ENCODE data around the gene SMURF1. TPM values are rescaled to one million over a fixed set of nuclear protein-coding genes. Genes with fewer than 3 reads are reported as not detected.

The SMURF1 gene
- total RNA-seq, 1 donor from 2014 or later: 24.5 TPM

- DNase-seq (ENCODE audit: low read depth, low spot score): no peak
- Mint-ChIP-seq H3K36me3 (ENCODE audit: low read depth) (peaks cover 19% of the 10 kb centered on the region), H3K27ac (ENCODE audit: unreplicated experiment) (no peak overlapping the region), H3K4me3 (no peak overlapping the region), H3K4me1 (peaks cover 42% of the 10 kb centered on the region), H3K27me3 (ENCODE audit: low read depth) (no peaks in the 10 kb centered on the region), H3K9me3 (peaks cover 8% of the 10 kb centered on the region)
- TF ChIP-seq, protein P1, sequence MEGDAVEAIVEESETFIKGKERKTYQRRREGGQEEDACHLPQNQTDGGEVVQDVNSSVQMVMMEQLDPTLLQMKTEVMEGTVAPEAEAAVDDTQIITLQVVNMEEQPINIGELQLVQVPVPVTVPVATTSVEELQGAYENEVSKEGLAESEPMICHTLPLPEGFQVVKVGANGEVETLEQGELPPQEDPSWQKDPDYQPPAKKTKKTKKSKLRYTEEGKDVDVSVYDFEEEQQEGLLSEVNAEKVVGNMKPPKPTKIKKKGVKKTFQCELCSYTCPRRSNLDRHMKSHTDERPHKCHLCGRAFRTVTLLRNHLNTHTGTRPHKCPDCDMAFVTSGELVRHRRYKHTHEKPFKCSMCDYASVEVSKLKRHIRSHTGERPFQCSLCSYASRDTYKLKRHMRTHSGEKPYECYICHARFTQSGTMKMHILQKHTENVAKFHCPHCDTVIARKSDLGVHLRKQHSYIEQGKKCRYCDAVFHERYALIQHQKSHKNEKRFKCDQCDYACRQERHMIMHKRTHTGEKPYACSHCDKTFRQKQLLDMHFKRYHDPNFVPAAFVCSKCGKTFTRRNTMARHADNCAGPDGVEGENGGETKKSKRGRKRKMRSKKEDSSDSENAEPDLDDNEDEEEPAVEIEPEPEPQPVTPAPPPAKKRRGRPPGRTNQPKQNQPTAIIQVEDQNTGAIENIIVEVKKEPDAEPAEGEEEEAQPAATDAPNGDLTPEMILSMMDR (conservative IDR thresholded peaks at IDR 0.05): no peak
Measured at GRCh38 chr7:99086944-99087343, 57.0 kb downstream of the SMURF1 start.

GRCh38 chr7:99086532-99086931 is 57.4 kb downstream of the SMURF1 start:
- H3K27ac Mint-ChIP-seq (ENCODE audit: unreplicated experiment): no peak overlapping the region
- no peak overlapping the region for H3K4me3 Mint-ChIP-seq
- TF ChIP-seq, protein P1 (conservative IDR thresholded peaks at IDR 0.05): no peak
- no peak for DNase-seq (ENCODE audit: low read depth, low spot score)
- H3K9me3 Mint-ChIP-seq: peaks cover 8% of the 10 kb centered on the region
- peaks cover 42% of the 10 kb centered on the region for H3K4me1 Mint-ChIP-seq
- H3K27me3 Mint-ChIP-seq (ENCODE audit: low read depth): no peaks in the 10 kb centered on the region
- H3K36me3 Mint-ChIP-seq (ENCODE audit: low read depth): peaks cover 19% of the 10 kb centered on the region

GRCh38 chr7:99083733-99084132 is 60.2 kb downstream of the SMURF1 start:
- peaks cover 8% of the 10 kb centered on the region for H3K9me3 Mint-ChIP-seq
- H3K27me3 Mint-ChIP-seq (ENCODE audit: low read depth): no peaks in the 10 kb centered on the region
- peaks cover 21% of the 10 kb centered on the region for H3K36me3 Mint-ChIP-seq (ENCODE audit: low read depth)
- TF ChIP-seq, protein P1 (conservative IDR thresholded peaks at IDR 0.05): no peak
- peaks cover 46% of the 10 kb centered on the region for H3K4me1 Mint-ChIP-seq
- no peak overlapping the region for H3K4me3 Mint-ChIP-seq
- no peak for DNase-seq (ENCODE audit: low read depth, low spot score)
- H3K27ac Mint-ChIP-seq (ENCODE audit: unreplicated experiment): no peak overlapping the region

DNA sequence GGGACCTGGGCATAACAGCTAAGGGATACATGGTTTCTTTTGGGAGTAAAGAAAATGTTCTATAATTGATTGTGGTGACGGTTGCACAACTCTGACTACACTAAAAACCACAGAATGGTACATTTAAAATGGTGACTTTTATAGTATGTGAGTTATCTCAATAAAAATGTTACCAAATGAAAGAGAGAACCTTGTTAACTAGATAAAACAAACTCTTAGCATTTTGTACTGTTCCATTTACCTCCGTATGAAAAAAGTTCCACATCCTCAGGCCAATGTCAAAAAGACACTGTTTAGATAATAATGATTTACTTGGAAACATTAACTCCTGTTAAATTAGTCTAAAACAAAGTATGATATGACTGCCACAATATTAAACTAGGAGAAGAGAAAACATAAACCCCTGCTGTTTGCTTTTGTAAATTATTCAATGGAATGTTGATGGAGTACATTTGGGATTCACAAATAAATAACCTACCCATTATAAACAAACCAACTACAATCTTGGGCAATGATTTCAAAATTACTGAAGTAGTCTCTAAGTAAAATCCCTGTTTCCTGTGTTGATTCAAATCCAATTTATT is 60.7 kb downstream of the SMURF1 start:
- Mint-ChIP-seq H3K27ac (ENCODE audit: unreplicated experiment) (no peak overlapping the region), H3K4me3 (no peak overlapping the region), H3K9me3 (peaks cover 8% of the 10 kb centered on the region), H3K36me3 (ENCODE audit: low read depth) (peaks cover 18% of the 10 kb centered on the region), H3K27me3 (ENCODE audit: low read depth) (no peaks in the 10 kb centered on the region), H3K4me1 (peaks cover 42% of the 10 kb centered on the region)
- DNase-seq (ENCODE audit: low read depth, low spot score): no peak
- TF ChIP-seq, protein P1 (conservative IDR thresholded peaks at IDR 0.05): no peak

DNA sequence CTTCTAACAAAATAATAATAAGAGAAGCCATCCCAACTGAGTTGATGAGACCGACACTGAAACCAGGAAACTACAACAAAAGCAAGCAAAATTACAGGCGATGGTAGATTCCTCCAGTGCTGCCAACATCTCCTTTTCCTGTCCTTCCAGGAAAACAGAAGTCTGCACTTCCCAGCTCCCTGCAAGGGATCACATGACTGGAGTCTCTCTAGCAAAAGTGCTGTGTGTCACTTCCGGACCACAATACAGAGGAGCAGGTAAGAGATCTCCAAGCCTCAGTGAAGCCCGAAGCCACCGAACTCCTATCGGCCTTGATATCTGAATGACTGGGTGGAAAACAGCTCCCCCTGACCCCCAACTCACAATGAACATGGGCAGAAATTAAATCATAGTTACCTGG is 63.2 kb downstream of the SMURF1 start:
- no peak for DNase-seq (ENCODE audit: low read depth, low spot score)
- TF ChIP-seq, protein P1 (conservative IDR thresholded peaks at IDR 0.05): no peak
- Mint-ChIP-seq H3K9me3 (peaks cover 2% of the 10 kb centered on the region), H3K27ac (ENCODE audit: unreplicated experiment) (no peak overlapping the region), H3K27me3 (ENCODE audit: low read depth) (no peaks in the 10 kb centered on the region), H3K4me3 (no peak overlapping the region), H3K4me1 (peaks cover 33% of the 10 kb centered on the region), H3K36me3 (ENCODE audit: low read depth) (peaks cover 6% of the 10 kb centered on the region)

Data from neural crest cell (in vitro differentiated cells).